GM12892 (cell line): ENCODE results near the gene GBF1.
"Not testable (repeated sequence)": the region's sequence is repeated elsewhere in the genome, so short reads cannot be mapped to it uniquely, and the experiment has no call there.

Experiments
- POLR2A ChIP-seq: IDR thresholded peaks from 2 replicates; pipeline ENCODE4 v1.6.1; 2011; ENCODE audit warnings: low read depth, low read length, control low read depth
- POLR2AphosphoS5 ChIP-seq: IDR thresholded peaks from 2 replicates; pipeline ENCODE4 v1.6.1; 2011; ENCODE audit warnings: low read depth, low read length, control low read depth
- TAF1 ChIP-seq: IDR thresholded peaks from 2 replicates; pipeline ENCODE4 v1.6.1; 2011; ENCODE audit warnings: low read depth, mild to moderate bottlenecking, control low read depth, low read length, borderline replicate concordance

- TF ChIP-seq POLR2A, TAF1, POLR2AphosphoS5: not testable (repeated sequence)
These were observed 7.2 kb downstream of the GBF1 start for GRCh38 chr10:102252508-102252907.
